K562 (cell line): ENCODE results near the gene DHX32. TPM values are rescaled to one million over a fixed set of nuclear protein-coding genes. Genes with fewer than 3 reads are reported as not detected.
A peak's percentile ranks its signal among the peaks of the same experiment; 100 is the strongest.

Source experiments
- ATAC-seq: fragments of 200-7000 bp; cut with Tn5 transposase; 3 replicates; pipeline ENCODE4 v1.9.1; 2020; ENCODE audit warnings: moderate library complexity
- BruUV-seq: library from RNA; stranded (reverse); fragments of 400-500 nt; replicated peaks from 2 replicates; lab custom pipeline; 2021; lab: Mats Ljungman, UMichigan
- CTCF ChIA-PET: fragments of 300-600 bp; formaldehyde crosslinking; extraction: SDS; loops from one replicate; lab custom pipeline; 2021; ENCODE audit warnings: low intra/inter-chr PET ratio; lab: Yijun Ruan, JAX
- POLR2A ChIA-PET: fragments of 300-600, 350-650 bp; sonication (Branson Sonifier 250); formaldehyde crosslinking; extraction: SDS; loops from one replicate; lab custom pipeline; 2021; ENCODE audit warnings: antibody characterized with exemption, inconsistent platforms; lab: Yijun Ruan, JAX
- DNase-seq, 4 experiments: peaks; one replicate each; pipeline versions ENCODE4 v3.0.0 to v3.0.0-alpha.2; 2011 to 2018; ENCODE audit warnings: low spot score in 3 of 4, mixed read lengths in 3 of 4; ENCODE audit errors: extremely low read depth in 1 of 4
- FAIRE-seq: peaks from 2 replicates; lab custom pipeline; 2011; peaks lifted over from hg19 to GRCh38; lab: Jason Lieb, UNC
- H2AFZ ChIP-seq: 2 replicates; pipeline ENCODE4 v1.6.0; 2011; ENCODE audit warnings: low read depth, low read length, control low read depth, inconsistent platforms
- H3K27ac ChIP-seq: fragments of 200-600 bp; 3 replicates; pipeline ENCODE4 v1.8.0; 2011; ENCODE audit warnings: low read depth, mild to moderate bottlenecking, control low read depth, inconsistent platforms, low read length, moderate library complexity, mixed read lengths; ENCODE audit errors: extremely low read depth
- H3K27me3 ChIP-seq, 2 experiments: fragments of 300-600 bp in 1 of 2; 2 replicates in 1 of 2; 3 replicates in 1 of 2; pipeline versions ENCODE4 v1.6.0 to v1.8.0; 2011; ENCODE audit warnings: inconsistent platforms in 2 of 2, low read length in 2 of 2, mild to moderate bottlenecking in 1 of 2, mixed read lengths in 1 of 2, moderate library complexity in 1 of 2; ENCODE audit not compliant: control insufficient read depth in 2 of 2, insufficient read depth in 2 of 2
- H3K36me3 ChIP-seq: fragments of 300-600 bp; 3 replicates; pipeline ENCODE4 v1.8.0; 2011; ENCODE audit warnings: mild to moderate bottlenecking, low read length, inconsistent platforms; ENCODE audit not compliant: control insufficient read depth, insufficient read depth
- H3K4me1 ChIP-seq, 2 experiments: fragments of 200-600 bp in 1 of 2; replicated peaks in 1 of 2; 2 replicates in 1 of 2; 3 replicates in 1 of 2; pipeline versions ENCODE4 v1.5.1 to v1.8.0; 2011; ENCODE audit warnings: inconsistent platforms in 2 of 2, low read length in 2 of 2, mild to moderate bottlenecking in 1 of 2, mixed read lengths in 1 of 2, moderate library complexity in 1 of 2; ENCODE audit not compliant: control insufficient read depth in 2 of 2, insufficient read depth in 2 of 2
- H3K4me2 ChIP-seq: 2 replicates; pipeline ENCODE4 v1.6.1; 2011; ENCODE audit warnings: low read length, control low read depth, inconsistent platforms, mixed read lengths; ENCODE audit not compliant: insufficient read depth
- H3K4me3 ChIP-seq: fragments of 200-600 bp; sonication (generic), shearing (Covaris generic); 2 replicates; pipeline ENCODE4 v1.5.1; 2016; ENCODE audit warnings: control low read depth, inconsistent platforms
- H3K79me2 ChIP-seq: fragments of 200-600 bp; 3 replicates; pipeline ENCODE4 v1.8.0; 2011; ENCODE audit warnings: low read length, inconsistent platforms; ENCODE audit not compliant: control insufficient read depth, insufficient read depth
- H3K9ac ChIP-seq, 2 experiments: 2 replicates each; pipeline versions ENCODE4 v1.6.0 to v1.6.1; 2011; ENCODE audit warnings: low read depth in 2 of 2, low read length in 2 of 2, control low read depth in 1 of 2, inconsistent platforms in 1 of 2, mild to moderate bottlenecking in 1 of 2, mixed read lengths in 1 of 2; ENCODE audit not compliant: insufficient read depth in 1 of 2
- H3K9me1 ChIP-seq: one replicate; pipeline ENCODE4 v1.6.0; 2011; ENCODE audit warnings: inconsistent platforms, mild to moderate bottlenecking, low read length, moderate library complexity; ENCODE audit not compliant: control insufficient read depth, insufficient read depth
- H3K9me3 ChIP-seq: replicated peaks from 2 replicates; pipeline ENCODE4 v1.5.1; 2011; ENCODE audit warnings: low read depth, low read length, inconsistent platforms; ENCODE audit not compliant: control insufficient read depth, insufficient read depth
- H4K20me1 ChIP-seq: replicated peaks from 2 replicates; pipeline ENCODE4 v1.6.1; 2011; ENCODE audit warnings: low read length, inconsistent platforms, mixed read lengths; ENCODE audit not compliant: control insufficient read depth, insufficient read depth
- ADNP ChIP-seq: fragments of 200-800 bp; sonication (Bioruptor generic); IDR thresholded peaks from 2 replicates; pipeline ENCODE4 v1.6.1; 2016; ENCODE audit warnings: missing genetic modification characterization, missing compliant biosample characterization
- ARID2 ChIP-seq: fragments of 450-650 bp; IDR thresholded peaks from 2 replicates; pipeline ENCODE4 v1.6.1; 2017; ENCODE audit warnings: antibody characterized with exemption, mild to moderate bottlenecking
- C11orf30 ChIP-seq: fragments of 450-650 bp; IDR thresholded peaks from 2 replicates; pipeline ENCODE4 v1.6.1; 2016; ENCODE audit warnings: low read depth, mild to moderate bottlenecking
- CHD4 ChIP-seq: fragments of 200-600 bp; sonication (generic); IDR thresholded peaks from 3 replicates; pipeline ENCODE4 v1.6.1; 2012; ENCODE audit warnings: low read depth, mild to moderate bottlenecking, mixed read lengths, low read length, inconsistent platforms; ENCODE audit not compliant: insufficient read depth, insufficient replicate concordance, poor library complexity, severe bottlenecking
- ELF4 ChIP-seq: fragments of 450-650 bp; formaldehyde crosslinking; IDR thresholded peaks from 2 replicates; pipeline ENCODE4 v1.4.0; 2022; ENCODE audit warnings: missing genetic modification characterization
- EP300 ChIP-seq: IDR thresholded peaks from 2 replicates; pipeline ENCODE4 v1.6.1; 2012; ENCODE audit warnings: low read length, improper control_type of control experiment
- HIVEP1 ChIP-seq: fragments of 250-450 bp; sonication (Bioruptor Pico); IDR thresholded peaks from 2 replicates; pipeline ENCODE4 v1.4.0; 2020; ENCODE audit warnings: mild to moderate bottlenecking
- KHSRP ChIP-seq: fragments of 450-650 bp; IDR thresholded peaks from 2 replicates; pipeline ENCODE4 v1.6.1; 2017
- NR4A1 ChIP-seq, 2 experiments: fragments of 250-450 bp in 1 of 2; fragments of 450-650 bp in 1 of 2; sonication (Bioruptor Pico) in 1 of 2; IDR thresholded peaks; 2 replicates each; pipeline versions ENCODE4 v1.4.0 to v1.6.1; 2016 to 2020; ENCODE audit warnings: mild to moderate bottlenecking in 2 of 2, missing compliant biosample characterization in 1 of 2, missing genetic modification characterization in 1 of 2, moderate library complexity in 1 of 2
- RBM22 ChIP-seq: fragments of 200-400 bp; formaldehyde crosslinking; IDR thresholded peaks from 2 replicates; pipeline ENCODE4 v1.6.1; 2018; ENCODE audit warnings: low read length, low read depth; ENCODE audit not compliant: poor library complexity, severe bottlenecking
- RBM34 ChIP-seq: fragments of 200-400 bp; formaldehyde crosslinking; IDR thresholded peaks from 2 replicates; pipeline ENCODE4 v1.6.1; 2018; ENCODE audit warnings: low read length, borderline replicate concordance; ENCODE audit not compliant: insufficient read depth
- ZNF282 ChIP-seq: sonication (generic); formaldehyde crosslinking; IDR thresholded peaks from 2 replicates; pipeline ENCODE4 v1.8.1; 2023; ENCODE audit warnings: missing genetic modification reagents
- ZNF311 ChIP-seq: fragments of 250-450 bp; sonication (Bioruptor Pico); IDR thresholded peaks from 2 replicates; pipeline ENCODE4 v1.4.0; 2020; ENCODE audit warnings: mild to moderate bottlenecking, moderate library complexity
- ZNF318 ChIP-seq, 2 experiments: fragments of 450-650 bp; IDR thresholded peaks; 2 replicates each; pipeline ENCODE4 v1.6.1; 2016; ENCODE audit warnings: mild to moderate bottlenecking in 2 of 2, borderline replicate concordance in 1 of 2, low read depth in 1 of 2, moderate library complexity in 1 of 2
- ZNF507 ChIP-seq: conservative IDR thresholded peaks from 2 replicates; pipeline ENCODE4 v1.6.1; 2017; ENCODE audit warnings: missing genetic modification characterization, missing compliant biosample characterization
- ZNF586 ChIP-seq: fragments of 450-650 bp; formaldehyde crosslinking; conservative IDR thresholded peaks from 2 replicates; pipeline ENCODE4 v1.4.0; 2020; ENCODE audit warnings: mild to moderate bottlenecking, moderate library complexity
- ZNF830 ChIP-seq: fragments of 250-450 bp; sonication (Bioruptor Pico); IDR thresholded peaks from 2 replicates; pipeline ENCODE4 v1.5.0; 2021; ENCODE audit warnings: mild to moderate bottlenecking
- WGBS: fragments of 100-300 bp; shearing (Covaris generic); methylation state at CpG from one replicate; pipeline ENCODE4 v1.1.6; 2016; ENCODE audit warnings: low coverage, mixed read lengths; ENCODE audit not compliant: insufficient coverage; ENCODE audit errors: missing lambda C conversion rate; 5-methylcytosine and 5-hydroxymethylcytosine counted together
- in situ Hi-C: fragments of 300-500 bp; cut with MboI; formaldehyde crosslinking; loops from 4 replicates; pipeline ENCODE4 v1.15.0; 2018; ENCODE audit warnings: inconsistent platforms, mixed read lengths
- intact Hi-C: fragments of 100-400 bp; cut with micrococcal nuclease; formaldehyde crosslinking; loops from 2 replicates; pipeline ENCODE4 v1.14.2; 2022
- polyA plus RNA-seq, 8 experiments: library from polyadenylated mRNA; depleted of rRNA in 4 of 8; stranded (reverse) in 5 of 8; unstranded in 3 of 8; fragments of >200 nt; fragmentation: Nextera tagmentation in 2 of 8; fragmentation: Illumina TruSeq in 1 of 8; extraction: Ambion mirVana in 2 of 8; extraction: Trizol in 1 of 8; gene quantifications; 2 replicates each; pipeline versions ENCODE4 v1.2.1 to v1.2.3, GENCODE V29; 2011 to 2014; ENCODE audit warnings: inconsistent platforms in 1 of 8, missing spikeins in 1 of 8
- total RNA-seq, 7 experiments: library from RNA; depleted of rRNA in 6 of 7; stranded (reverse); fragments of >200 nt in 6 of 7; fragmentation: Illumina TruSeq in 2 of 7; extraction: Trizol in 2 of 7; gene quantifications; 2 replicates each; pipeline versions ENCODE4 v1.2.1 to v1.2.3, GENCODE V29; 2011 to 2021; ENCODE audit warnings: low replicate concordance in 1 of 7

The DHX32 gene
- total and polyA plus RNA-seq, 9 of the 15 experiments (the other 6 are each of a cell fraction or from before 2014, with no cell fraction given): 5.8 to 23.5 (median 17.5) TPM

- in situ Hi-C loops (no loop called here), intact Hi-C loops (no loop called here)
- H3K27ac ChIP-seq: no peak overlapping the region
- 69% methylated on average over 2 of the region's 3 CpGs for WGBS
- no peak overlapping the region for H3K4me2 ChIP-seq
- no TSS peak for BruUV-seq
- no peak overlapping the region for H2AFZ ChIP-seq
- no peak for ATAC-seq
- H3K4me1 ChIP-seq: peaks cover 0 to 2% of the 10 kb centered on the region in 2 experiments; a peak in 2 of 5 replicates
- no peaks in the 10 kb centered on the region for H3K9me1 ChIP-seq
- CTCF ChIA-PET: no interaction called here
- no peak for DNase-seq
- H3K79me2 ChIP-seq: no peaks in the 10 kb centered on the region
- H3K9ac ChIP-seq: no peak overlapping the region
- no peak overlapping the region for H3K4me3 ChIP-seq
- POLR2A ChIA-PET: no interaction called here
- FAIRE-seq: no peak
- H3K9me3 ChIP-seq: no peaks in the 10 kb centered on the region
- H4K20me1 ChIP-seq: no peaks in the 10 kb centered on the region
- H3K27me3 ChIP-seq: no peaks in the 10 kb centered on the region
- no peaks in the 10 kb centered on the region for H3K36me3 ChIP-seq
- no peak for TF ChIP-seq NR4A1 (CRISPR knock-in tag; IDR thresholded peaks at IDR 0.05)
- 0 out of 2 replicates have a peak, but pooled peaks have one; percentile 42 for TF ChIP-seq NR4A1 (tag; IDR thresholded peaks at IDR 0.05)
- no peak for TF ChIP-seq HIVEP1 (CRISPR knock-in tag)
- TF ChIP-seq CHD4: no peak
- no peak for TF ChIP-seq ZNF282 (CRISPR knock-in tag)
- peak; percentile 24; the same call in 1 of the 2 replicates for TF ChIP-seq C11orf30
- no peak for TF ChIP-seq EP300
- TF ChIP-seq KHSRP: no peak
- TF ChIP-seq ELF4: no peak
- no peak for TF ChIP-seq ADNP (tag)
- TF ChIP-seq ZNF507 (tag): no peak
- no peak for TF ChIP-seq ARID2
- peak; percentile 50; the same call in 1 of the 2 replicates for TF ChIP-seq ZNF311 (CRISPR knock-in tag)
- no peak for TF ChIP-seq ZNF318 (IDR thresholded peaks at IDR 0.05; ENCODE audit: borderline replicate concordance in 1 of 2, low read depth in 1 of 2)
- TF ChIP-seq ZNF830 (CRISPR knock-in tag): no peak
- no peak for TF ChIP-seq ZNF586 (CRISPR knock-in tag)
- TF ChIP-seq RBM22: no peak
- TF ChIP-seq RBM34: no peak
Observed at GRCh38 chr10:125916977-125917376, 35.9 kb upstream of the DHX32 start.
